Ectodermal cell (in vitro differentiated cells): ENCODE measurements around the gene UGT2A1.

Experiments used
- H3K27ac ChIP-seq: 2 replicates; pipeline ENCODE4 v1.7.0; 2013; ENCODE audit warnings: mild to moderate bottlenecking, low read depth, low read length; ENCODE audit not compliant: insufficient read depth, poor library complexity, severe bottlenecking
- H3K27me3 ChIP-seq: 2 replicates; pipeline ENCODE4 v1.7.0; 2013; ENCODE audit warnings: mild to moderate bottlenecking, low read length; ENCODE audit not compliant: insufficient read depth, control insufficient read depth, poor library complexity, severe bottlenecking
- H3K36me3 ChIP-seq: one replicate; pipeline ENCODE4 v1.7.0; 2013; ENCODE audit warnings: low read length; ENCODE audit not compliant: control insufficient read depth, insufficient read depth
- H3K4me1 ChIP-seq: one replicate; pipeline ENCODE4 v1.7.0; 2013; ENCODE audit warnings: low read length; ENCODE audit not compliant: control insufficient read depth, insufficient read depth
- H3K4me3 ChIP-seq: 2 replicates; pipeline ENCODE4 v1.7.0; 2013; ENCODE audit warnings: low read depth, low read length, control low read depth; ENCODE audit not compliant: insufficient read depth
- H3K9me3 ChIP-seq: 2 replicates; pipeline ENCODE4 v1.7.0; 2013; ENCODE audit warnings: mild to moderate bottlenecking, low read length, moderate library complexity; ENCODE audit not compliant: control insufficient read depth
- WGBS, 2 experiments: methylation state at CpG; one replicate each; pipeline ENCODE4 v1.1.7; 2013; ENCODE audit warnings: missing lambda C conversion rate in 2 of 2; 5-methylcytosine and 5-hydroxymethylcytosine counted together

Gene UGT2A1

DNA sequence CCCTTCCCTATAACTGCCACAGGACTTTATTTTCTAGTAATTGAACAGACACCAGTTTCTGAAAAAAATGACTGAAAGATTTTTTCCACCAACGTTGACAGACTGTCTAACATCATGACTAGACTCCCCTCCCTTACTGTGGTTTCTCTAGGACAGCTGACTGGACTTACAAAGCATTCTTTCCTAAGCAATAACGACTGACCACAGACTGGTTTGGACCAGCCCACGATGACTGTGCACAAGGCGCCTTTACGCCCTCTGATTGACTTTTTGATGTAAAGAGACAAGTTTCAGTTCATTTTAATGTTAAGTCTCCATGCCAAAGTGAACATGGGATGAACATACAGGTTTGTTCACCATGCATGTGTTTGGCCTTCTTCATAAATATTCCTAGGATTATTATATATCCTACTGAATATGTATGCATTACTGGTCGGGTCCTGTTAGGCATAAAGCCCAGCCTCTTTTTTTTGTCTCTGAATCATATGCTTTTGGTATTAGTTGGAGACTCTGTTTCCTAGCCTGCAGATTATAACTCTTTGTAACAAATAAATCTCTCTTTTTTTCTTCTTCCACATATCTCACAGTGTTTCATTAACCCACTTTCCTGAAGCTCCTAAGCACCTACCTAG, 106.8 kb downstream of the UGT2A1 start:
- Histone ChIP-seq H3K4me1 (no peaks in the 10 kb centered on the region), H3K36me3 (no peaks in the 10 kb centered on the region), H3K27me3 (no peaks in the 10 kb centered on the region), H3K9me3 (no peaks in the 10 kb centered on the region), H3K4me3 (no peak overlapping the region), H3K27ac (no peak overlapping the region)
- WGBS, 2 experiments = 80 to 86% methylated on average over 5 to 6 of the region's 6 CpGs
